ENCODE data around the gene TSPAN18.

DNA sequence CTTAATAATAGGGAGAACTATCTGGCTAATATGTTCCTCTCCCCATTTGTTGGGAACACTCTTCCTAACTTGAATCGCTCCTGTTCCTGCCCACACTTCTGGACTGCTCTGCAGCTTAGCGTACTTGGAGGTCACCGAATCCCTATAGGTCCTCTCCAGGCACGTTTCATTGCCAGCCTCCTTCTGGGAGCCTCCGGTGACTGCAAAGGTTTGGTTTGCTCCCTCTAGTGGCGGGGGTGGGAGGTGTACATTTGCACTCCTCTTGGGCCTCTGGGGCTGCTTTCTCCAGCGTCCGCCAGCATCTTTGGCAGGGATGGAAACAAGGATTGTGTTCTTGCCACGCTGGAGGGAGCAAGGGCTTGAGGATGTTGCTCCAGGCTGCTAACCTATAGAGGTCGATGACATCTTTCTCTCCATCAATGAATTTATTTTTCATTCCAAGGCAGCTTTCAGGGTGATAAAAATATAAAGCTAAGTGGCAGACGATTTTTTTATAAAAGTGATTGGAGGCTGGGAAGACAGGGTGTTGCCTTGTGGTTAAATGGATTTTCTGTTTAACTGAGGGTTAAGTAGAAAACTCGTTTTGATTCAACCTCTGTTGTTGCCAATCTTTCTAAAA, 48.7 kb downstream of the TSPAN18 start:
- no peak for TF ChIP-seq EP300 (IDR thresholded peaks at IDR 0.05; ENCODE audit: low read depth)
- TF ChIP-seq, protein P1, sequence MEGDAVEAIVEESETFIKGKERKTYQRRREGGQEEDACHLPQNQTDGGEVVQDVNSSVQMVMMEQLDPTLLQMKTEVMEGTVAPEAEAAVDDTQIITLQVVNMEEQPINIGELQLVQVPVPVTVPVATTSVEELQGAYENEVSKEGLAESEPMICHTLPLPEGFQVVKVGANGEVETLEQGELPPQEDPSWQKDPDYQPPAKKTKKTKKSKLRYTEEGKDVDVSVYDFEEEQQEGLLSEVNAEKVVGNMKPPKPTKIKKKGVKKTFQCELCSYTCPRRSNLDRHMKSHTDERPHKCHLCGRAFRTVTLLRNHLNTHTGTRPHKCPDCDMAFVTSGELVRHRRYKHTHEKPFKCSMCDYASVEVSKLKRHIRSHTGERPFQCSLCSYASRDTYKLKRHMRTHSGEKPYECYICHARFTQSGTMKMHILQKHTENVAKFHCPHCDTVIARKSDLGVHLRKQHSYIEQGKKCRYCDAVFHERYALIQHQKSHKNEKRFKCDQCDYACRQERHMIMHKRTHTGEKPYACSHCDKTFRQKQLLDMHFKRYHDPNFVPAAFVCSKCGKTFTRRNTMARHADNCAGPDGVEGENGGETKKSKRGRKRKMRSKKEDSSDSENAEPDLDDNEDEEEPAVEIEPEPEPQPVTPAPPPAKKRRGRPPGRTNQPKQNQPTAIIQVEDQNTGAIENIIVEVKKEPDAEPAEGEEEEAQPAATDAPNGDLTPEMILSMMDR (IDR thresholded peaks at IDR 0.05): peak; percentile 69 to 79 (median 74)

All from transverse colon (tissue), 3 donors.